ENCODE data around the gene PLA2G2E.
"Not testable (repeated sequence)": the region's sequence is repeated elsewhere in the genome, so short reads cannot be mapped to it uniquely, and the experiment has no call there.

PLA2G2E gene

DNA sequence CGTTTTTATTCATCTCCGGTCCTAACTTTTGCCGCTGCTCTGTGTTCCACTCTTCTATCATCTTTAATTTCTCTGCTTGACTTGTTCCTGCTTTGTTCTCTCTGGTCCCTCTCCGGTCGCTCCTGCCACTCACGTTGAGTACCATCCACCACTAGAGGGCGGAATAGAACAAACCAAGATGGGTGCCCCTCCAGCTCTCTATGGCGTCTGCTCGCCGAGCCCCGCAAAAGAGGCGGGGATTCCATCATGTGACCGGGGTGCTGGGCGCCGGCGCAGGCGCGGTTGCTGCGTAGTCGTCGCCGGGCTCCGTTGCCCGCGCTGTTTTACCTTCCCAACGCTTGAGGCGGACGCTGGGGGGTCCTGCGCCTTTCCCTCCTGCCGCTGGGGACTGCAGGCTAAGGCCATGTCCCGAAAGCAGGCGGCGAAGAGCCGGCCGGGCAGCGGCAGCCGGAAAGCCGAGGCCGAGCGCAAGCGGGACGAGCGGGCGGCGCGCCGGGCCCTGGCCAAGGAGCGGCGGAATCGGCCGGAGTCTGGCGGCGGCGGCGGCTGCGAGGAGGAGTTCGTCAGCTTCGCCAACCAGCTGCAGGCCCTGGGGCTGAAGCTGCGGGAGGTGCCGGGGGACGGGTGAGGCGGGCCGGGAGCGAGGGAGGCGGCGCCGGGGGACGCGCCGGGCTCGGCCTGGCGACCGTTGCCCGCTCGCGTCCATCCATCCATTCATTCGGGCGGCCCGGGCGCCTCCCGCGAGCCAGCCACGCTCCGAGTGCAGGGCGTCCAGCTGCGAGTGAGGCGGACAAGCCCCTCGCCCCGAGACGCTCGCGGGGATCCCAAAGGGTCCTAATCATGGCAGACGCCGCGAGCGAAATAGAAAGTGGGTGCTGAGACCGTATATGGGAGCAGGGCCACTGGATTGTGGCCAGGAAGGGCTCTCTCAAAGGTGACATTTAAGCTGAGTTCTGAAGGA lies 41.0 kb downstream of the PLA2G2E start, which contains the start of gene OTUD3:
Gene OTUD3 (plus strand): TSS at position 285 of the 961 bp plus-strand sequence. CDS start 119 bp downstream, at position 404.
- peak; percentile 96 for DNase-seq (ENCODE audit: low read depth)

DNA sequence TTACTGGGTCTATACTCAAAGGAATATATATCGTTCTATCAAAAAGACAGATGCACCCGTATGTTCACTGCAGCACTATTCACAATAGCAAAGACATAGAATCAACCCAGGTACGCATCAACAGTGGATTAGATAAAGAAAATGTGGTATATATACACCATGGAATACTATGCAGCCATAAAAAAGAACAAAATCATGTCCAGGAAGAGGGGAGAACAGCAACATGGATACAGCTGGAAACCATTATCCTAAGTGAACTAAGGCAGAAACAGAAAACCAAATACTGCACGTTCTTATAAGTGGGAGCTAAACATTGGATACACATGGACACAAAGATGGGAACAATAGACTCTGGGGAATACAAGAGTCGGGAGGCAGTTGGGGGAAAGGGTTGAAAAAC lies 42.6 kb downstream of the PLA2G2E start:
- DNase-seq (ENCODE audit: low read depth) = not testable (repeated sequence)

DNA sequence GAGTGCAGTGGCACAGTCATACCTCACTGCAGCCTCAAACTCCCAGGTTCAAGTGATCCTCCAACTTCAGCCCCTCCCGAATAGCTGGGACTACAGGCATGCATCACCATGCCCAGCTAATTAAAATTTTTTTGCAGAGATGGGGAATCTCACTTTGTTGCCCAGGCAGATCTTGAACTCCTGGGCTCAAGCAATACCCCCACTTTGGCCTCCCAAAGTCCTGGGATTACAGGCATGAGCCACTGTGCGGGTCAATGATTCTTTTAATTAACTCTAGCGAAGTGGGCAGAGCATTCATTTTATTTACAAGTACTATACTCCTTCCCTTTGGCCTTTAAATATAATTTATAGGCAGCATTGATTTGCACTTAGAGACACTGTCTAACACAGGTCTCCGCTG lies 43.8 kb downstream of the PLA2G2E start:
- no peak for DNase-seq (ENCODE audit: low read depth)

DNA sequence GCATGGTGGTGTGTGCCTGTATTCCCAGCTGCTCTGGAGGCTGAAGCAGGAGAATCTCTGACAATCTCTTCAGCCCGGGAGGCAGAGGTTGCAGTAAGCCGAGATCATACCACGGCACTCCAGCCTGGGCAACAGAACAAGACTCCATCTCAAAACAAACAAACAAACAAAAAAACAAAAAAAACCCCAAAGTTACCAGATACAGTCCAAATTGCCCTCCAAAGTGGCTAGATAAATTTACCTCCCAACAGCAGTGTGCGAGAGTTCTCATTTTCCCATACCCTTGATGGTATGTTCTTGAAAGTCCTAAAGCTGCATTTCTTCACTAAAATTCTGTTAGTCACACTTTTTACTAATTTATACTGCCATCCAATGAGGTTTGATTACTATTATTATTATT lies 44.2 kb downstream of the PLA2G2E start:
- DNase-seq (ENCODE audit: low read depth) = no peak

DNA sequence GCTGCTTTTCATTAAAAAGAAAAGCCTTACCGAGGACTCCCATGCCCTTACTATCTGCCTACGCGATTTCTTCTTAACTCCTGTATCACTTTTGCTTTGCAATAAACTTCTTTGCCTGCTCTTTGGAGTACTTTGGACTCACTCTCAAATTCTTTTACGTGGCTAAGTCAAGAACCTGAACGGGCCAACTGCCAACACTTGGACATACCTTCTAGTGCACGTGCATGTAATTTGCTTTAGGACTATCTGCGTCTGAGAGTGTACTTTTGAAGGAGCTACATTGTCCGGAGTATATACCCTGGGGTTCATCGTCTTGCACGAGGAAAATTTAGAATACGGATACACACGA lies 44.8 kb downstream of the PLA2G2E start:
- DNase-seq (ENCODE audit: low read depth) = no peak

DNA sequence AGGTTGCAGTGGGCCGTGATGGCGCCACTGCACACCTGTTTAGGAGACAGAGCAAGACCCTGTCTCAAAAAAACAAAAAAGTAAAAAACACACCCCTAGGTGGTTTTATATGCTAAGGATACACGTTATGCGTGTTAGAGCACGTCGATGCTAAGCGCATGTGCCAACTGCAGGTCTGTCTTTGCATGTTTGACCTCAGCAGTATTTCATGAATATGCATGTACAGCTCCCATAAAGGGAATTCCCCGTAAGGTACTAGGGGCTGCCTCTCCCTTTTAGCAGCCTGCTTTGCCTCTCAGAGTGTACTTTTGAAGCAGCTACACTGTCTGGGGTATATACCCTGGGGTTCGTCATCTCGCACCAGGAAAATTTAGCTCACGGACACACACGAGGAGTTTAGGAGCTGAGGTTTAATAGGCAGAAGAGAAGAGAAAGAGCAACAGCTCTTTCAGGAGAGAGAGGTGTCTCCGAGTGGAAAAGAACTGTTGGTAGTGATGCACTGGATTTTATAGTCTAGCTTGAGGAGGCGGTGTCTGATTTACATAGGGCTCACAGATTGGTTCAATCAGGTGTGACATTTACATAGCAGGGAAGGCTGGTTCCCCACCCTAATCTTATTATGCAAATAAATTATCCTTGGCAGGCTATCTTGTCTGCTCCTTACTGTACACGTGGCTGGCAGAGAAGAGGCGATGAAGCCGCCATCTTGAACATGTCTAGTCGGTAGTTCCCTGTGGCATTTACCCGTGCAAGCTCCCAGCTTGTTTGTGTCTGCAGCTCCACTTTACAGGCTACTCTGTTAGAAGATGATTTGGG lies 45.4 kb downstream of the PLA2G2E start:
- no peak for DNase-seq (ENCODE audit: low read depth)

DNA sequence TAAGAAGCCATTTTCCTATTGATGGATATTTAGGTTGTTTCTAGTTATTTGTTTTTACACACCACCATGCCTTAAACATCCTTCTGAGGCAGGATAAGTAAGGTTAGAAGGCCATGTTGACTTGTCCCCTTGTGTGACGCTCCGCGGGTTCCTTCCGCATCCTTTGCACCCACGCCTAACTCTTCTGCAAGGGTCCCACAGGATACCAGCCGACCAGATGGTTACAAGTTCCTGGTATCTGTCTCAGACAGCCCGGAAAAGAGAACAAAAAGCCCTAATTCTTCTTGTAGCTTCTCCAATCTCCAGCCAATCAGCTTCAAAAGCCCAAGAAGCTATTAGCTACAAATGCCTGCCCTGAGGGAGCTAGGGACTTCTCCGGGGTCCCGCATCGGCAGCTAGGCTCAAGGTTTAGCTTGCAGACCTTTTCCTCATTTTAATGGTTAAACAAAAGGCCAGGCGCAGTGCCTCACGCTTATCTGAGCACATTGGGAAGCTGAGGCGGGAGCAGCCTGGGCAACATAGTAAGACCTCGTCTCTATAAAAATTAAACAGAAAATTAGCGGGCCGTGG lies 46.2 kb downstream of the PLA2G2E start:
- no peak for DNase-seq (ENCODE audit: low read depth)

DNA sequence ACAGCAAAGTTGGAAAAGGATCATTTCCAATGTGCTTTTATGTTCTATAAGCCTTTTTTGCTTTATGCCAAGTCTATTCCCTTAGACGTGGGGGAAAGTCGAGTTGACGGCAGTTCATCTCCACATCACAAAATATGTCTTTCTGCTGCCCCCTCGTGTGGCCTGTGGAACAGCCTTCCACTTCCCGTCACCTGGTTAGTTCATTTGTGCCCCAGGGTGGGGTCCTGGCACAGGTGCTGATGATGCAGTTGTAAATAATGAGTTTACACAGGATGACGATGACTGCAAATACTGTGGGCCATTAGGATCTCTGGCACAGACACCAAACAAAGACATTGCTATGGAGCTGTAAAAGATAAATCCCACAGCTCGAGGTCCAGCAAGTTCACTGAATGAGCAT lies 51.2 kb downstream of the PLA2G2E start:
- DNase-seq (ENCODE audit: low read depth) = no peak

Measured in stromal cell of bone marrow (primary cell).